ENCODE data around the gene SDR39U1.

The SDR39U1 gene

GRCh38 chr14:24441904-24442239, 704 bp downstream of the SDR39U1 start:
- no peak for DNase-seq

GRCh38 chr14:24441485-24441884, 1.1 kb downstream of the SDR39U1 start:
- DNase-seq: no peak

GRCh38 chr14:24440606-24441399, 1.8 kb downstream of the SDR39U1 start:
- DNase-seq: no peak

- no peak for DNase-seq
Observed at GRCh38 chr14:24439830-24440605, 2.6 kb downstream of the SDR39U1 start.

GRCh38 chr14:24439257-24439656, 3.3 kb downstream of the SDR39U1 start:
- no peak for DNase-seq

GRCh38 chr14:24438223-24439097, 4.1 kb downstream of the SDR39U1 start:
- DNase-seq: no peak

GRCh38 chr14:24437736-24438067, 4.9 kb downstream of the SDR39U1 start:
- DNase-seq: no peak

- no peak for DNase-seq
Observed at GRCh38 chr14:24437020-24437735, 5.4 kb downstream of the SDR39U1 start.

GRCh38 chr14:24436355-24437019, 6.1 kb downstream of the SDR39U1 start:
- DNase-seq: peak; percentile 35

GRCh38 chr14:24435998-24436354, 6.6 kb downstream of the SDR39U1 start:
- no peak for DNase-seq

GRCh38 chr14:24435192-24435810, 7.3 kb downstream of the SDR39U1 start:
- DNase-seq: no peak

- no peak for DNase-seq
Observed at GRCh38 chr14:24434676-24435075, 7.9 kb downstream of the SDR39U1 start.

GRCh38 chr14:24434036-24434435, 8.5 kb downstream of the SDR39U1 start:
- DNase-seq: no peak

- DNase-seq: no peak
Observed at GRCh38 chr14:24432259-24433131, 10.1 kb downstream of the SDR39U1 start.

- DNase-seq: peak; percentile 88
Observed at GRCh38 chr14:24431569-24432258, 10.9 kb downstream of the SDR39U1 start.

GRCh38 chr14:24430682-24431568, 11.7 kb downstream of the SDR39U1 start:
- peak; percentile 44 for DNase-seq

GRCh38 chr14:24430143-24430681, 12.4 kb downstream of the SDR39U1 start:
- peak; percentile 25 for DNase-seq

GRCh38 chr14:24429395-24430142, 13.0 kb downstream of the SDR39U1 start, which contains the start of the genes CBLN3 and KHNYN:
TSS of gene CBLN3 (minus strand) at chr14:24429668. CDS start at chr14:24429054, 614 bp downstream.
TSS of gene KHNYN (plus strand) at chr14:24429954. CDS start at chr14:24430731, 777 bp downstream.
- DNase-seq: peak; percentile 81

All from effector CD4-positive, alpha-beta T cell (primary cell).